Measurements from ENCODE around the gene MINDY3. TPM values are rescaled to one million over a fixed set of nuclear protein-coding genes. Genes with fewer than 3 reads are reported as not detected.

Gene MINDY3
- total RNA-seq, 1 experiment from 2014 or later = 14.9 TPM

- H3K18ac ChIP-seq (ENCODE audit: insufficient read length, low read depth, low read length) = no peak overlapping the region
- no peaks in the 10 kb centered on the region for H3K4me1 ChIP-seq (ENCODE audit: insufficient read depth, low read length)
- H3K23me2 ChIP-seq (ENCODE audit: insufficient read length, low read depth, low read length, poor library complexity, severe bottlenecking) = no peaks in the 10 kb centered on the region
- H2AFZ ChIP-seq (ENCODE audit: low read length) = no peak overlapping the region
- no peaks in the 10 kb centered on the region for H4K20me1 ChIP-seq (ENCODE audit: control insufficient read depth, insufficient read depth, insufficient read length)
- no peak overlapping the region for H2BK5ac ChIP-seq (ENCODE audit: insufficient read length, low read length)
- peaks cover 0 to 2% of the 10 kb centered on the region in 2 experiments; a peak in 1 of 5 replicates for H3K9me3 Mint-ChIP-seq
- H2BK15ac ChIP-seq (ENCODE audit: low read depth, low read length) = no peak overlapping the region
- H3K27ac ChIP-seq (ENCODE audit: insufficient read length, low read depth, low read length) = no peak overlapping the region
- H4K91ac ChIP-seq (ENCODE audit: insufficient read length, low read depth, low read length) = no peak overlapping the region
- no peak overlapping the region for H3K23ac ChIP-seq (ENCODE audit: insufficient read length, low read depth, low read length)
- TF ChIP-seq CTCF (conservative IDR thresholded peaks at IDR 0.05) = no peak
- no peaks in the 10 kb centered on the region for H3K79me2 ChIP-seq (ENCODE audit: insufficient read depth, low read length)
- H3K4ac ChIP-seq (ENCODE audit: low read depth, low read length) = no peak overlapping the region
- no peak overlapping the region for H3K56ac ChIP-seq (ENCODE audit: insufficient read length, low read depth, low read length)
- no peak overlapping the region for H2BK20ac ChIP-seq (ENCODE audit: low read depth, low read length, poor library complexity, severe bottlenecking)
- H3K36me3 Mint-ChIP-seq (ENCODE audit: insufficient read depth in 1 of 3, low read depth in 3 of 3) = no peaks in the 10 kb centered on the region
- WGBS (ENCODE audit: extremely low coverage, insufficient read length, low lambda C conversion rate) = no CpG with 5 or more reads among the region's 5 CpGs
- H3K27me3 Mint-ChIP-seq (ENCODE audit: low read depth) = peaks cover 13% of the 10 kb centered on the region
- H3K14ac ChIP-seq (ENCODE audit: insufficient read depth, low read length) = no peak overlapping the region
- no peak for DNase-seq
- no peaks in the 10 kb centered on the region for H3K9me3 ChIP-seq (ENCODE audit: control insufficient read depth, low read depth, low read length)
- H3K9ac ChIP-seq (ENCODE audit: extremely low read depth, insufficient read length, low read length) = no peak overlapping the region
- H2AK5ac ChIP-seq (ENCODE audit: insufficient read length, low read length) = no peak overlapping the region
- H2BK120ac ChIP-seq (ENCODE audit: low read depth, low read length, poor library complexity, severe bottlenecking) = no peak overlapping the region
- H3K4me3 Mint-ChIP-seq = no peak overlapping the region
- no peak overlapping the region for H4K8ac ChIP-seq (replicated peaks; ENCODE audit: insufficient read length, low read depth, low read length)
- H2BK12ac ChIP-seq (ENCODE audit: insufficient read length, low read depth, low read length) = no peak overlapping the region
- no peak overlapping the region for H3K27ac Mint-ChIP-seq
- H3K4me2 ChIP-seq (ENCODE audit: insufficient read depth, insufficient read length, low read length) = no peak overlapping the region
- no peaks in the 10 kb centered on the region for H3K79me1 ChIP-seq (ENCODE audit: insufficient read depth, low read depth, low read length, poor library complexity, severe bottlenecking)
- no peak overlapping the region for H3T11ph ChIP-seq (ENCODE audit: low read length)
- H3K27me3 ChIP-seq (ENCODE audit: insufficient read depth, low read length) = no peaks in the 10 kb centered on the region
- H4K5ac ChIP-seq (ENCODE audit: insufficient read length, low read depth, low read length) = no peak overlapping the region
- H3K4me1 Mint-ChIP-seq = no peaks in the 10 kb centered on the region
Measured at GRCh38 chr10:15758618-15759017, 101.7 kb downstream of the MINDY3 start.
